IgD-negative memory B cell (primary cell): Measurements from ENCODE around the gene TSPYL1. TPM values are rescaled to one million over a fixed set of nuclear protein-coding genes. Genes with fewer than 3 reads are reported as not detected.
"Not testable (repeated sequence)": the region's sequence is repeated elsewhere in the genome, so short reads cannot be mapped to it uniquely, and the experiment has no call there.

Experiments used
- H3K27ac Mint-ChIP-seq, 3 donors: one replicate each; pipeline ENCODE4 v1.8.0; 2020 to 2022; ENCODE audit warnings: mild to moderate bottlenecking in 3 of 3, mixed read lengths in 3 of 3, moderate library complexity in 1 of 3
- H3K27me3 Mint-ChIP-seq: one replicate; pipeline ENCODE4 v1.8.0; 2021; ENCODE audit warnings: mixed read lengths
- H3K36me3 Mint-ChIP-seq: one replicate; pipeline ENCODE4 v1.8.0; 2020; ENCODE audit warnings: mild to moderate bottlenecking, mixed read lengths
- H3K4me1 Mint-ChIP-seq, 3 donors: one replicate each; pipeline ENCODE4 v1.8.0; 2020 to 2022; ENCODE audit warnings: mixed read lengths in 3 of 3, mild to moderate bottlenecking in 1 of 3
- H3K4me3 Mint-ChIP-seq, 4 donors: one replicate each; pipeline ENCODE4 v1.8.0; 2020 to 2022; ENCODE audit warnings: mild to moderate bottlenecking in 4 of 4, mixed read lengths in 4 of 4, moderate library complexity in 3 of 4
- H3K9me3 Mint-ChIP-seq, 3 donors: one replicate each; pipeline ENCODE4 v1.8.0; 2020 to 2021; ENCODE audit warnings: mixed read lengths in 3 of 3, mild to moderate bottlenecking in 1 of 3
- polyA plus RNA-seq: library from polyadenylated mRNA; unstranded; fragments of 300-500 nt; fragmentation: Illumina TruSeq; gene quantifications from one replicate; pipeline ENCODE4 v1.2.3, GENCODE V29; 2021

The TSPYL1 gene
- 62.8 TPM for polyA plus RNA-seq

- H3K9me3 Mint-ChIP-seq: no peaks in the 10 kb centered on the region
- no peaks in the 10 kb centered on the region for H3K27me3 Mint-ChIP-seq
- peaks cover 36 to 55% (median 42%) of the 10 kb centered on the region in 3 donors for H3K4me1 Mint-ChIP-seq
- H3K36me3 Mint-ChIP-seq: peaks cover 20% of the 10 kb centered on the region
- peak within 1 kb of the TSS; percentile 96 to 100 (median 99) for H3K27ac Mint-ChIP-seq
- peak within 1 kb of the TSS; percentile 98 to 100 (median 100) for H3K4me3 Mint-ChIP-seq
Observed at GRCh38 chr6:116279232-116280160, at the start of gene TSPYL1. Gene TSPYL1 (minus strand): TSS chr6:116279930. CDS start chr6:116279830, 100 bp downstream.

- Mint-ChIP-seq H3K4me1 (peaks cover 0 to 3% (median 0%) of the 10 kb centered on the region in 3 donors), H3K9me3 (peaks cover 2 to 4% (median 2%) of the 10 kb centered on the region in 3 donors), H3K27me3 (no peaks in the 10 kb centered on the region), H3K36me3 (peaks cover 5% of the 10 kb centered on the region), H3K4me3 (no peak overlapping the region), H3K27ac (no peak overlapping the region)
Observed at GRCh38 chr6:116329156-116329555, 49.4 kb upstream of the TSPYL1 start.

- Mint-ChIP-seq H3K27ac (no peak overlapping the region), H3K9me3 (peaks cover 2 to 4% (median 2%) of the 10 kb centered on the region in 3 donors), H3K4me3 (no peak overlapping the region)
Observed at GRCh38 chr6:116328528-116328903, 48.8 kb upstream of the TSPYL1 start.

GRCh38 chr6:116327803-116328527, 48.2 kb upstream of the TSPYL1 start:
- H3K9me3 Mint-ChIP-seq: peaks cover 0 to 2% (median under 1%) of the 10 kb centered on the region in 3 donors

More at GRCh38 chr6:116328528-116328903, 48.8 kb upstream of the TSPYL1 start:
- H3K36me3 Mint-ChIP-seq: peaks cover 5% of the 10 kb centered on the region
- no peaks in the 10 kb centered on the region for H3K4me1 Mint-ChIP-seq
- no peaks in the 10 kb centered on the region for H3K27me3 Mint-ChIP-seq

GRCh38 chr6:116326996-116327395, 47.3 kb upstream of the TSPYL1 start:
- no peak overlapping the region for H3K27ac Mint-ChIP-seq
- peaks cover 0 to 2% (median 0%) of the 10 kb centered on the region in 3 donors for H3K9me3 Mint-ChIP-seq
- peaks cover 2% of the 10 kb centered on the region for H3K36me3 Mint-ChIP-seq
- H3K27me3 Mint-ChIP-seq: no peaks in the 10 kb centered on the region
- H3K4me3 Mint-ChIP-seq: no peak overlapping the region
- H3K4me1 Mint-ChIP-seq: no peaks in the 10 kb centered on the region

More at GRCh38 chr6:116327803-116328527, 48.2 kb upstream of the TSPYL1 start:
- Mint-ChIP-seq H3K4me1 (no peaks in the 10 kb centered on the region), H3K36me3 (peaks cover 2% of the 10 kb centered on the region), H3K27ac (no peak overlapping the region), H3K27me3 (no peaks in the 10 kb centered on the region), H3K4me3 (no peak overlapping the region)

GRCh38 chr6:116326181-116326671, 46.5 kb upstream of the TSPYL1 start:
- Mint-ChIP-seq H3K27me3 (no peaks in the 10 kb centered on the region), H3K36me3 (peaks cover 2% of the 10 kb centered on the region), H3K4me3 (no peak overlapping the region), H3K4me1 (no peaks in the 10 kb centered on the region), H3K9me3 (peaks cover 0 to 2% (median 0%) of the 10 kb centered on the region in 3 donors), H3K27ac (no peak overlapping the region)

GRCh38 chr6:116325634-116326132, 46.0 kb upstream of the TSPYL1 start:
- H3K9me3 Mint-ChIP-seq, H3K36me3 Mint-ChIP-seq, H3K4me1 Mint-ChIP-seq, H3K27ac Mint-ChIP-seq, H3K27me3 Mint-ChIP-seq, H3K4me3 Mint-ChIP-seq: not testable (repeated sequence)

- Mint-ChIP-seq H3K36me3 (peaks cover 2% of the 10 kb centered on the region), H3K4me1 (no peaks in the 10 kb centered on the region), H3K27ac (no peak overlapping the region), H3K27me3 (no peaks in the 10 kb centered on the region), H3K4me3 (no peak overlapping the region), H3K9me3 (peaks cover 0 to 2% (median 0%) of the 10 kb centered on the region in 3 donors)
Observed at GRCh38 chr6:116323863-116324262, 44.1 kb upstream of the TSPYL1 start.

- not testable (repeated sequence) for H3K27ac Mint-ChIP-seq, H3K36me3 Mint-ChIP-seq, H3K9me3 Mint-ChIP-seq, H3K27me3 Mint-ChIP-seq, H3K4me3 Mint-ChIP-seq, H3K4me1 Mint-ChIP-seq
Observed at GRCh38 chr6:116321933-116322332, 42.2 kb upstream of the TSPYL1 start.

GRCh38 chr6:116316772-116317467, 37.2 kb upstream of the TSPYL1 start:
- H3K4me1 Mint-ChIP-seq: peaks cover 0 to 5% (median 5%) of the 10 kb centered on the region in 3 donors
- no peaks in the 10 kb centered on the region for H3K27me3 Mint-ChIP-seq

GRCh38 chr6:116314878-116315277, 35.1 kb upstream of the TSPYL1 start:
- peaks cover 11% of the 10 kb centered on the region for H3K36me3 Mint-ChIP-seq
- H3K27ac Mint-ChIP-seq: no peak overlapping the region
- H3K9me3 Mint-ChIP-seq: no peaks in the 10 kb centered on the region
- H3K27me3 Mint-ChIP-seq: no peaks in the 10 kb centered on the region
- peaks cover 0 to 5% (median 5%) of the 10 kb centered on the region in 3 donors for H3K4me1 Mint-ChIP-seq
- no peak overlapping the region for H3K4me3 Mint-ChIP-seq

More at GRCh38 chr6:116316772-116317467, 37.2 kb upstream of the TSPYL1 start:
- Mint-ChIP-seq H3K9me3 (no peaks in the 10 kb centered on the region), H3K36me3 (peaks cover 3% of the 10 kb centered on the region), H3K27ac (no peak overlapping the region), H3K4me3 (no peak overlapping the region)

GRCh38 chr6:116314218-116314617, 34.5 kb upstream of the TSPYL1 start:
- H3K4me3 Mint-ChIP-seq: no peak overlapping the region
- H3K27me3 Mint-ChIP-seq: no peaks in the 10 kb centered on the region
- no peaks in the 10 kb centered on the region for H3K9me3 Mint-ChIP-seq
- H3K36me3 Mint-ChIP-seq: peaks cover 13% of the 10 kb centered on the region
- no peak overlapping the region for H3K27ac Mint-ChIP-seq
- H3K4me1 Mint-ChIP-seq: peaks cover 0 to 5% (median 5%) of the 10 kb centered on the region in 3 donors

GRCh38 chr6:116313101-116313776, 33.5 kb upstream of the TSPYL1 start:
- no peaks in the 10 kb centered on the region for H3K9me3 Mint-ChIP-seq
- peaks cover 13% of the 10 kb centered on the region for H3K36me3 Mint-ChIP-seq
- H3K27ac Mint-ChIP-seq: no peak overlapping the region
- H3K27me3 Mint-ChIP-seq: no peaks in the 10 kb centered on the region
- H3K4me1 Mint-ChIP-seq: peaks cover 0 to 5% (median 5%) of the 10 kb centered on the region in 3 donors
- H3K4me3 Mint-ChIP-seq: no peak overlapping the region

GRCh38 chr6:116309657-116310056, 29.9 kb upstream of the TSPYL1 start:
- Mint-ChIP-seq H3K4me3 (no peak overlapping the region), H3K4me1 (peaks cover under 1 to 6% (median 3%) of the 10 kb centered on the region in 3 donors), H3K27ac (no peak overlapping the region), H3K27me3 (no peaks in the 10 kb centered on the region), H3K36me3 (peaks cover 11% of the 10 kb centered on the region), H3K9me3 (no peaks in the 10 kb centered on the region)
